HG03066 (cell line): ENCODE results near the gene CWC27.

ENCODE experiments used
- ATAC-seq: cut with Tn5 transposase; IDR thresholded peaks from one replicate; pipeline ENCODE4 v1.9.1; 2021; ENCODE audit warnings: low read depth; ENCODE audit not compliant: unreplicated experiment

CWC27 gene

DNA sequence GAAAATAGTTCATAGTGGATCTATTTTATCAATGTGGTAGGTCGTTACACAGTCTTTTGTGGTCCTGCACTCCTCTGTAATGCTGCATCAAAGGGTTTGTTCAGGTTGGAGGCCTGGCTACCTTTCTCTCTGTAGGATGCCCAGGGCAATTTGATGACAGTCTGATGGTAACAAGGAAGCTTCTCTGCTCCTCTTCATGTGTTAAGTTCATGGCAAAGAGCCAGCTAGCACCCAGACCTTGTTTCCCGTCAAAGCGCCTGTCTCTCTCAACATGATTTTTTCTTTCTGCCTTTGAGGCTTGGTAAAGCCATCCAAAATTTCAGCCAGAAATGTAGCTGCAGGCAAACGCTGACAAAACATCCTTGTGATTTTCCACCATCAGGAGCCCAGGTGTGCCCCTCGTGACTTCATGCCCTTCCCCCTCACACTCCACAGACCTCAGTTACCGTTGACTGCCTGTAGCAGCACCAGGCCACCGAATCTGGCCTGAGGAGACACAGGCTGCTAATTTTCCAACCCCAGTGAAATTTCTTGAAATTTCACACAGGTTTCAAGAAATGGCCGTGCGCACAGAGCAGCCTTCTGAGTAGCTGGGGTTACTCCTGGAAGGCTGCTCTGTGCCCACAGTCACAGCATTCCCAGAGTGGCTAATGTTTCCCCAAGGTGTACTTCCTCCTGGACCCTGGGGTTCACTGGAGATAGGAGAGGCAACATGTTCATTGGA lies 292.7 kb downstream of the CWC27 start:
- ATAC-seq: peak; percentile 69

- peak; percentile 43 for ATAC-seq
Observed at GRCh38 chr5:65061974-65062353, 293.2 kb downstream of the CWC27 start.

- ATAC-seq: no peak
Observed at GRCh38 chr5:65062469-65063083, 293.8 kb downstream of the CWC27 start.

DNA sequence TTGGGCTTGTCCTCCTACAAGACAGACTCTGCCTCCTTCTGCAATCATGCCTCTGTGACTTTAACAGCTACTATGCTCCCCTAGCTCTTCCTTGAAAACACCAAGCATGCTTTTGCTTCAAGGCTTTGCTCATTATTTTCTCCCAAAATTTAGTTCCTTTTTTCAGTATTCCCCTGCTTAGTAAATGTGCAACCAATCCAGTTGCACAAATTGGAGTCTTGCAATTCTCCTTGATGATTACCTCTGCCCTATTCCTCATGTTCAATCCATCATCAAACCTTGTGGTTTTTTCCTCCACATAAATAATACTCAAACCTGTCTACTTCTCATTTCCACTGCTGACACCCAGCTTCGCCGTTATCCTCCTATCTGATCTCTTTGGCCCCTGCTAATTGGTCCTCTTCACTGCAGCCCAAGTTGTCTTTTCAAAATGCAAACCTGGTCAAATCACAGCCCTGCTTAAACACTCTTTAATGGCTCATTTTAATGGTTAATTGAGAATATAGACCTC lies 296.3 kb downstream of the CWC27 start:
- ATAC-seq: no peak

DNA sequence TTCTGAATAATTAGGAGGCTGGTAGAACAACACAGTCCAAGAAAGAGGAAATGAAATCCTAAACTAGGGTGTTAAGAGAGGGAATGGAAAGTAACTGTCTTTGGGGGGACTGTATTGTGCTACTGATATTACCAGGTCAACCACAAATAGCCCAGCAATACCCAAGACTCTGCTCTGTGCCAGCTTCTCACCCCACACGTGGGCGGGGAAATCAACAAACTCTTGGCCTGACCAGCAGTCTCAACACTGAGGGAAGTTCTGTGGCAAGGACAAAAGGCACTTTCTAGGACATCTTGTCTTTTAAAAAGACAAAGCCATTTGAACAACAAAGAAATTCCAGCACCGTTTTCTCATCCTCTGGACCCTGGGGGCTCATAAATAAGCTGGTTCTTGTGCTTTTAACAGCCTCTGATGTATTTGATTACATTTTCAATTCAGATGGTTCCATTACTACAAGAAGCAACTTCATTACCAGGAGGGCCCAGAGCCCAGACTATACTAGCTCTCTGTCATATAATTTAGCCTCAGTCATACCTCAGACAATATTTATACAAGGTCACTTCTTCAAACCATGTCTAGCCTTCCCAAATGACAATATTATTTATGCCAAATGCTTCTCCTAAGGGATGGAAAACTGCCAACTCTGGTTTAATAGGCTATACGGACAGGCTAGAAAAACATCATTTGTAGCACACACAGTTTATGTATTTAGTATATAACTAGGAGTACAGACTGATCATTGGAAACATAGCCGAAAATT lies 297.8 kb downstream of the CWC27 start:
- peak; percentile 45 for ATAC-seq

DNA sequence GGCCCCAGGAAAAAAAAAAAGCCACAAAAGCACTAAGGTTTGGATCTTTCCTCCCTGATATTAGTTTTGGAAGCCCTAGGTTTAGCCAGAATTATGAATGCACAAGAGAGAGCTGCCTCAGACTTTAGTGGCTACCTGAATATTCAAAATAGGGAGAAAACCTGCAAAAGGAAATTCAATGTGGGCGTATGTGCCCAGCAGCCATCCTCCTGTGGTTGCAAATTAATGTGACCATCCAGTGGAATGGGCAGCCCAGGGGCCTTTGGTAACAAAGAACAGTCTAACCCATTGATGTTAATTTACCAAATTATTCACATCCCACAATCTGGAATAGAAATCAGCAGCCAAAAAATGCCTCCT lies 298.4 kb downstream of the CWC27 start:
- no peak for ATAC-seq
